Measurements from ENCODE around the gene REEP5.

Gene REEP5

GRCh38 chr5:112934366-112934663 is 12.3 kb upstream of the REEP5 start:
- Mint-ChIP-seq H3K27me3 (ENCODE audit: low read depth) (peaks cover 39% of the 10 kb centered on the region), H3K27ac (no peak overlapping the region), H3K36me3 (ENCODE audit: low read depth) (no peaks in the 10 kb centered on the region), H3K4me1 (no peaks in the 10 kb centered on the region), H3K4me3 (no peak overlapping the region), H3K9me3 (no peaks in the 10 kb centered on the region)
- no peak for TF ChIP-seq CTCF (IDR thresholded peaks at IDR 0.05; ENCODE audit: unreplicated experiment in 3 of 3)

DNA sequence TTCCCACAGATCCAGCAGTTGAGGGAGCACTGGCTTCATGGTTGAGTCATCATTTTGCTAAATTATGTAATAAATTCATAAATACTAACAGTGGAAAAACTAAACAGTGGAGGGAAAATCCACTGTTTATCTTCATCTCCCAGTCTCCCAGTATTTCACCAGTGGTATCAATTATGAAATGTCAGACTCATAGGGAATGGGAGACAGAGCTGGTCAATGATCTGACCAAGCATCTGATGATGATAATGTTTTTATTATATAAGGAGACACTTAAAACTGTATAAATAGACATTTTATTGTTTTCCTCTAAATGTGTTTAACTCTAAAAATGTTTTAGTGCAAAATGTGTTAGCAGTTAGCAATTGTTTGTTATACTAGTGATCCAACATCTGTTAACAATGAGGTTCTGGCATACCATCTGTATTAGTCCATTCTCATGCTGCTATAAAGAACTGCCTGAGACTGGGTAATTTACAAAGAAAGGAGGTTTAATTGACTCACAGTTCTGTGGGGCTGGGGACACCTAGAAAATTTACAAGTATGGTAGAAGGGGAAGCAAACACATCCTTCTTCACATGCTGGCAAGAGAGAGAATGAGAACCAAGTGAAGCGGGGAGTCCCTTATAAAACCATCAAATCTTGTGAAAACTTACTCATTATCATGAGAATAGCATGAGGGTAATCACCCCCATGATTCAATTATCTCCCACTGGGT is 11.8 kb upstream of the REEP5 start:
- H3K36me3 Mint-ChIP-seq (ENCODE audit: low read depth): no peaks in the 10 kb centered on the region
- H3K4me1 Mint-ChIP-seq: no peaks in the 10 kb centered on the region

GRCh38 chr5:112933105-112933504 is 11.1 kb upstream of the REEP5 start:
- no peak overlapping the region for H3K4me3 Mint-ChIP-seq
- H3K9me3 Mint-ChIP-seq: no peaks in the 10 kb centered on the region
- H3K27ac Mint-ChIP-seq: no peak overlapping the region
- peaks cover 49% of the 10 kb centered on the region for H3K27me3 Mint-ChIP-seq (ENCODE audit: low read depth)
- H3K4me1 Mint-ChIP-seq: no peaks in the 10 kb centered on the region
- H3K36me3 Mint-ChIP-seq (ENCODE audit: low read depth): no peaks in the 10 kb centered on the region
- no peak for TF ChIP-seq CTCF (IDR thresholded peaks at IDR 0.05; ENCODE audit: unreplicated experiment in 3 of 3)

More for the DNA sequence above, 11.8 kb upstream of the REEP5 start:
- Mint-ChIP-seq H3K9me3 (no peaks in the 10 kb centered on the region), H3K27me3 (ENCODE audit: low read depth) (peaks cover 42% of the 10 kb centered on the region), H3K4me3 (no peak overlapping the region), H3K27ac (no peak overlapping the region)
- no peak for TF ChIP-seq CTCF (IDR thresholded peaks at IDR 0.05; ENCODE audit: unreplicated experiment in 3 of 3)

GRCh38 chr5:112931473-112931872 is 9.4 kb upstream of the REEP5 start:
- H3K27me3 Mint-ChIP-seq (ENCODE audit: low read depth): peaks cover 56% of the 10 kb centered on the region

DNA sequence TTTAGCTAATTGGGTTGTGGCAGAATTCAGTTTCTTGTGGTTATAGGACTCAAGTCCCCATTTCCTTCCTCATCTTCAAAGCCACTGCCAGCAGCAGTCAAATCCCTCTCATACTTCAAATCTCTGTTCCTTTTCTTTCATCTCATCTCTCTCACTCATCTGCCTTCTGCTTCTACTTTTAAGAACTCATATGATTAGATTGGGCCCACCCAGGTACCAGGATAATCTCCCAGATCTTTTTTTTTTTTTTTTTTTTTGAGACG is 8.0 kb upstream of the REEP5 start:
- peaks cover 56% of the 10 kb centered on the region for H3K27me3 Mint-ChIP-seq (ENCODE audit: low read depth)
- TF ChIP-seq CTCF (IDR thresholded peaks at IDR 0.05; ENCODE audit: unreplicated experiment in 3 of 3): no peak
- no peak overlapping the region for H3K4me3 Mint-ChIP-seq
- no peaks in the 10 kb centered on the region for H3K9me3 Mint-ChIP-seq
- no peaks in the 10 kb centered on the region for H3K36me3 Mint-ChIP-seq (ENCODE audit: low read depth)
- H3K27ac Mint-ChIP-seq: no peak overlapping the region
- H3K4me1 Mint-ChIP-seq: no peaks in the 10 kb centered on the region

More at GRCh38 chr5:112931473-112931872, 9.4 kb upstream of the REEP5 start:
- Mint-ChIP-seq H3K4me1 (no peaks in the 10 kb centered on the region), H3K9me3 (no peaks in the 10 kb centered on the region), H3K27ac (no peak overlapping the region), H3K4me3 (no peak overlapping the region), H3K36me3 (ENCODE audit: low read depth) (no peaks in the 10 kb centered on the region)
- no peak for TF ChIP-seq CTCF (IDR thresholded peaks at IDR 0.05; ENCODE audit: unreplicated experiment in 3 of 3)

- no peak overlapping the region for H3K27ac Mint-ChIP-seq
Observed at GRCh38 chr5:112929336-112930081, 7.5 kb upstream of the REEP5 start.

More at GRCh38 chr5:112929336-112930081, 7.5 kb upstream of the REEP5 start:
- no peaks in the 10 kb centered on the region for H3K36me3 Mint-ChIP-seq (ENCODE audit: low read depth)
- H3K27me3 Mint-ChIP-seq (ENCODE audit: low read depth): peaks cover 57% of the 10 kb centered on the region
- no peaks in the 10 kb centered on the region for H3K9me3 Mint-ChIP-seq
- no peak overlapping the region for H3K4me3 Mint-ChIP-seq
- no peaks in the 10 kb centered on the region for H3K4me1 Mint-ChIP-seq
- no peak for TF ChIP-seq CTCF (IDR thresholded peaks at IDR 0.05; ENCODE audit: unreplicated experiment in 3 of 3)
